Memory B cell (primary cell): ENCODE results near the gene IFNL3.

ENCODE experiments used
- ATAC-seq: fragments of 150-1000 bp; cut with Tn5 transposase; 2 replicates; pipeline ENCODE4 v1.10.0; 2021; ENCODE audit warnings: low read depth, mild to moderate bottlenecking, moderate library complexity
- DNase-seq, 2 donors: peaks; one replicate each; pipeline ENCODE4 v3.0.0; 2022; ENCODE audit warnings: low spot score in 2 of 2
- H3K27ac Mint-ChIP-seq: one replicate; pipeline ENCODE4 v1.8.0; 2022; ENCODE audit warnings: mild to moderate bottlenecking, moderate library complexity, mixed read lengths
- H3K27me3 Mint-ChIP-seq: one replicate; pipeline ENCODE4 v1.8.0; 2022; ENCODE audit warnings: mixed read lengths
- H3K36me3 Mint-ChIP-seq: one replicate; pipeline ENCODE4 v1.8.0; 2022; ENCODE audit warnings: mild to moderate bottlenecking, mixed read lengths
- H3K4me1 Mint-ChIP-seq: one replicate; pipeline ENCODE4 v1.8.0; 2022; ENCODE audit warnings: mixed read lengths
- H3K4me3 Mint-ChIP-seq: one replicate; pipeline ENCODE4 v1.8.0; 2022; ENCODE audit warnings: mild to moderate bottlenecking, moderate library complexity, mixed read lengths
- H3K9me3 Mint-ChIP-seq: one replicate; pipeline ENCODE4 v1.8.0; 2022; ENCODE audit warnings: mixed read lengths

The IFNL3 gene

GRCh38 chr19:39264306-39265290 is 19.8 kb upstream of the IFNL3 start:
- H3K9me3 Mint-ChIP-seq = no peaks in the 10 kb centered on the region
- no peak for ATAC-seq
- H3K27me3 Mint-ChIP-seq = peaks cover 20% of the 10 kb centered on the region
- peaks cover 5% of the 10 kb centered on the region for H3K4me1 Mint-ChIP-seq
- H3K27ac Mint-ChIP-seq = no peak overlapping the region
- no peaks in the 10 kb centered on the region for H3K36me3 Mint-ChIP-seq
- DNase-seq = no peak
- no peak overlapping the region for H3K4me3 Mint-ChIP-seq

- ATAC-seq = no peak
Observed at GRCh38 chr19:39263912-39264305, 19.1 kb upstream of the IFNL3 start.

GRCh38 chr19:39262496-39262895 is 17.7 kb upstream of the IFNL3 start:
- no peaks in the 10 kb centered on the region for H3K9me3 Mint-ChIP-seq

More at GRCh38 chr19:39263912-39264305, 19.1 kb upstream of the IFNL3 start:
- DNase-seq = no peak
- no peak overlapping the region for H3K4me3 Mint-ChIP-seq
- no peaks in the 10 kb centered on the region for H3K36me3 Mint-ChIP-seq
- no peaks in the 10 kb centered on the region for H3K9me3 Mint-ChIP-seq
- H3K27ac Mint-ChIP-seq = no peak overlapping the region
- peaks cover 5% of the 10 kb centered on the region for H3K4me1 Mint-ChIP-seq
- H3K27me3 Mint-ChIP-seq = peaks cover 15% of the 10 kb centered on the region

GRCh38 chr19:39261704-39262103 is 16.9 kb upstream of the IFNL3 start:
- Mint-ChIP-seq H3K4me1 (peaks cover 3% of the 10 kb centered on the region), H3K27me3 (peaks cover 19% of the 10 kb centered on the region), H3K36me3 (no peaks in the 10 kb centered on the region), H3K4me3 (no peak overlapping the region), H3K27ac (no peak overlapping the region), H3K9me3 (peaks cover 1% of the 10 kb centered on the region)
- DNase-seq (no peak), ATAC-seq (no peak)

More at GRCh38 chr19:39262496-39262895, 17.7 kb upstream of the IFNL3 start:
- H3K4me3 Mint-ChIP-seq = no peak overlapping the region
- H3K27ac Mint-ChIP-seq = no peak overlapping the region
- H3K36me3 Mint-ChIP-seq = no peaks in the 10 kb centered on the region
- DNase-seq = no peak
- peaks cover 3% of the 10 kb centered on the region for H3K4me1 Mint-ChIP-seq
- ATAC-seq = no peak
- H3K27me3 Mint-ChIP-seq = peaks cover 17% of the 10 kb centered on the region

- Mint-ChIP-seq H3K9me3 (peaks cover 1% of the 10 kb centered on the region), H3K27ac (no peak overlapping the region)
Observed at GRCh38 chr19:39257227-39257626, 12.4 kb upstream of the IFNL3 start.

GRCh38 chr19:39254531-39255345 is 9.9 kb upstream of the IFNL3 start:
- peaks cover 1% of the 10 kb centered on the region for H3K9me3 Mint-ChIP-seq
- H3K27me3 Mint-ChIP-seq = peaks cover 11% of the 10 kb centered on the region
- DNase-seq (no peak), ATAC-seq (no peak)
- no peak overlapping the region for H3K27ac Mint-ChIP-seq
- H3K4me3 Mint-ChIP-seq = no peak overlapping the region
- H3K4me1 Mint-ChIP-seq = peaks cover 8% of the 10 kb centered on the region
- H3K36me3 Mint-ChIP-seq = no peaks in the 10 kb centered on the region

More at GRCh38 chr19:39257227-39257626, 12.4 kb upstream of the IFNL3 start:
- H3K27me3 Mint-ChIP-seq = peaks cover 15% of the 10 kb centered on the region
- DNase-seq (no peak), ATAC-seq (no peak)
- H3K36me3 Mint-ChIP-seq = no peaks in the 10 kb centered on the region
- peaks cover 3% of the 10 kb centered on the region for H3K4me1 Mint-ChIP-seq
- no peak overlapping the region for H3K4me3 Mint-ChIP-seq

- H3K27ac Mint-ChIP-seq = no peak overlapping the region
Observed at GRCh38 chr19:39253374-39254149, 8.8 kb upstream of the IFNL3 start.

GRCh38 chr19:39252458-39252857 is 7.7 kb upstream of the IFNL3 start:
- H3K9me3 Mint-ChIP-seq = peaks cover 1% of the 10 kb centered on the region
- H3K4me3 Mint-ChIP-seq = no peak overlapping the region
- peaks cover 8% of the 10 kb centered on the region for H3K4me1 Mint-ChIP-seq
- ATAC-seq = no peak
- H3K27ac Mint-ChIP-seq = no peak overlapping the region
- no peaks in the 10 kb centered on the region for H3K36me3 Mint-ChIP-seq
- no peak for DNase-seq
- H3K27me3 Mint-ChIP-seq = peaks cover 9% of the 10 kb centered on the region

More at GRCh38 chr19:39253374-39254149, 8.8 kb upstream of the IFNL3 start:
- H3K27me3 Mint-ChIP-seq = peaks cover 13% of the 10 kb centered on the region
- peaks cover 8% of the 10 kb centered on the region for H3K4me1 Mint-ChIP-seq
- DNase-seq = no peak
- ATAC-seq = no peak
- H3K9me3 Mint-ChIP-seq = peaks cover 1% of the 10 kb centered on the region
- H3K4me3 Mint-ChIP-seq = no peak overlapping the region
- no peaks in the 10 kb centered on the region for H3K36me3 Mint-ChIP-seq

- Mint-ChIP-seq H3K9me3 (no peaks in the 10 kb centered on the region), H3K27ac (no peak overlapping the region), H3K4me1 (peaks cover 8% of the 10 kb centered on the region), H3K4me3 (no peak overlapping the region), H3K27me3 (peaks cover 7% of the 10 kb centered on the region), H3K36me3 (no peaks in the 10 kb centered on the region)
- no peak for DNase-seq
- no peak for ATAC-seq
Observed at GRCh38 chr19:39251846-39252245, 7.0 kb upstream of the IFNL3 start.

GRCh38 chr19:39251081-39251480 is 6.3 kb upstream of the IFNL3 start:
- no peak overlapping the region for H3K27ac Mint-ChIP-seq
- H3K4me1 Mint-ChIP-seq = peaks cover 8% of the 10 kb centered on the region
- no peak overlapping the region for H3K4me3 Mint-ChIP-seq
- ATAC-seq = no peak
- H3K27me3 Mint-ChIP-seq = peaks cover 4% of the 10 kb centered on the region
- no peaks in the 10 kb centered on the region for H3K36me3 Mint-ChIP-seq
- DNase-seq = no peak
- H3K9me3 Mint-ChIP-seq = no peaks in the 10 kb centered on the region

GRCh38 chr19:39248806-39249205 is 4.0 kb upstream of the IFNL3 start, which contains the start of gene IFNL4:
Gene IFNL4 (minus strand): TSS chr19:39248856.
- Mint-ChIP-seq H3K27me3 (peaks cover 7% of the 10 kb centered on the region), H3K9me3 (no peaks in the 10 kb centered on the region), H3K4me3 (no peak within 1 kb of the TSS), H3K4me1 (peaks cover 8% of the 10 kb centered on the region), H3K27ac (no peak within 1 kb of the TSS), H3K36me3 (no peaks in the 10 kb centered on the region)
- ATAC-seq = no peak
- DNase-seq = no peak

- Mint-ChIP-seq H3K27me3 (peaks cover 7% of the 10 kb centered on the region), H3K4me1 (peaks cover 8% of the 10 kb centered on the region), H3K4me3 (no peak overlapping the region), H3K9me3 (no peaks in the 10 kb centered on the region), H3K36me3 (no peaks in the 10 kb centered on the region), H3K27ac (no peak overlapping the region)
- ATAC-seq (no peak), DNase-seq (no peak)
Observed at GRCh38 chr19:39247701-39248664, 3.2 kb upstream of the IFNL3 start.
